ENCODE data around the gene ARSI.

- TF ChIP-seq CTCF (conservative IDR thresholded peaks at IDR 0.05 in 1 of 2, IDR thresholded peaks at IDR 0.05 in 1 of 2; ENCODE audit: extremely low read depth in 1 of 2, insufficient read depth in 1 of 2, low read depth in 1 of 2, low read length in 2 of 2) (no peak), EZH2 (IDR thresholded peaks at IDR 0.05; ENCODE audit: borderline replicate concordance, low read length) (no peak)
These were observed 17.4 kb upstream of the ARSI start for GRCh38 chr5:150320044-150320613.

Data from mammary epithelial cell (primary cell).